Measurements from ENCODE around the gene EIF4E2. TPM values are rescaled to one million over a fixed set of nuclear protein-coding genes. Genes with fewer than 3 reads are reported as not detected.

Gene EIF4E2
- total and polyA plus RNA-seq, 2 experiments from 2014 or later: 76.9 to 122 TPM

DNA sequence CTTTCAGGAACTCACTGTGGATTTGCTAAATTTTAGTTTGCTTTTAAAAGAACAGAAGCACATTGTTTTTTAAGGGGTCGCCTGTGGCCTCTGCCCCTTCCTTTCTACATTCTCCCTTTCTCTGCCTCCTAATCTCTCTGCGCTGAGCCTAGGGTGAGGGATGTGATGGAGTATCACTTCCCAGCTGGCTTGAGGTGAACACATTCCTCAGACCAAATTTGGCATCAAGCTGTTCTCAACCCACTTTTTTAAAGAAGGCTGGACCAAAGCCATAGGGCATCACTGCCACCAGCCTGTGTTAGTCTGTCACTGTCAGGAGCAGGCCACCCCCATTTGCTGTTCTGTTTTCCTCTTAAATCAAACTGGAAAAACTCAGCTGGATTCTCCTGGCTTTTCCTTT lies 27.4 kb downstream of the EIF4E2 start:
- Histone ChIP-seq H3K4me3 (no peak overlapping the region), H3K36me3 (replicated peaks; ENCODE audit: insufficient read depth, low read depth) (no peaks in the 10 kb centered on the region), H4K20me1 (ENCODE audit: insufficient read depth, poor library complexity, severe bottlenecking) (no peaks in the 10 kb centered on the region), H3K27me3 (no peaks in the 10 kb centered on the region), H3K4me1 (ENCODE audit: insufficient read depth) (peaks cover 9% of the 10 kb centered on the region), H3K9me3 (ENCODE audit: low read depth) (no peaks in the 10 kb centered on the region), H3K9me2 (replicated peaks; ENCODE audit: insufficient read depth) (no peaks in the 10 kb centered on the region), H3K79me2 (no peaks in the 10 kb centered on the region), H3K4me2 (no peak overlapping the region), H3K27ac (peak overlapping the region; percentile 13), H2AFZ (no peak overlapping the region)
- DNase-seq (ENCODE audit: low spot score): no peak
- 85% methylated on average over 2 of the region's 2 CpGs for WGBS (ENCODE audit: low lambda C conversion rate, missing lambda C conversion rate)
- no peak for TF ChIP-seq EZH2 (IDR thresholded peaks at IDR 0.05; ENCODE audit: borderline replicate concordance)
- TF ChIP-seq, protein P1, sequence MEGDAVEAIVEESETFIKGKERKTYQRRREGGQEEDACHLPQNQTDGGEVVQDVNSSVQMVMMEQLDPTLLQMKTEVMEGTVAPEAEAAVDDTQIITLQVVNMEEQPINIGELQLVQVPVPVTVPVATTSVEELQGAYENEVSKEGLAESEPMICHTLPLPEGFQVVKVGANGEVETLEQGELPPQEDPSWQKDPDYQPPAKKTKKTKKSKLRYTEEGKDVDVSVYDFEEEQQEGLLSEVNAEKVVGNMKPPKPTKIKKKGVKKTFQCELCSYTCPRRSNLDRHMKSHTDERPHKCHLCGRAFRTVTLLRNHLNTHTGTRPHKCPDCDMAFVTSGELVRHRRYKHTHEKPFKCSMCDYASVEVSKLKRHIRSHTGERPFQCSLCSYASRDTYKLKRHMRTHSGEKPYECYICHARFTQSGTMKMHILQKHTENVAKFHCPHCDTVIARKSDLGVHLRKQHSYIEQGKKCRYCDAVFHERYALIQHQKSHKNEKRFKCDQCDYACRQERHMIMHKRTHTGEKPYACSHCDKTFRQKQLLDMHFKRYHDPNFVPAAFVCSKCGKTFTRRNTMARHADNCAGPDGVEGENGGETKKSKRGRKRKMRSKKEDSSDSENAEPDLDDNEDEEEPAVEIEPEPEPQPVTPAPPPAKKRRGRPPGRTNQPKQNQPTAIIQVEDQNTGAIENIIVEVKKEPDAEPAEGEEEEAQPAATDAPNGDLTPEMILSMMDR (IDR thresholded peaks at IDR 0.05; ENCODE audit: poor library complexity): no peak
- TF ChIP-seq EZH2phosphoT487 (IDR thresholded peaks at IDR 0.05; ENCODE audit: low read depth, severe bottlenecking, unreplicated experiment): no peak

- H3K4me2 ChIP-seq: no peak overlapping the region
- 70% methylated on average over 2 of the region's 2 CpGs for WGBS (ENCODE audit: low lambda C conversion rate, missing lambda C conversion rate)
- no peaks in the 10 kb centered on the region for H3K36me3 ChIP-seq (replicated peaks; ENCODE audit: insufficient read depth, low read depth)
These were observed 28.1 kb downstream of the EIF4E2 start for GRCh38 chr2:232578626-232579025.

DNA sequence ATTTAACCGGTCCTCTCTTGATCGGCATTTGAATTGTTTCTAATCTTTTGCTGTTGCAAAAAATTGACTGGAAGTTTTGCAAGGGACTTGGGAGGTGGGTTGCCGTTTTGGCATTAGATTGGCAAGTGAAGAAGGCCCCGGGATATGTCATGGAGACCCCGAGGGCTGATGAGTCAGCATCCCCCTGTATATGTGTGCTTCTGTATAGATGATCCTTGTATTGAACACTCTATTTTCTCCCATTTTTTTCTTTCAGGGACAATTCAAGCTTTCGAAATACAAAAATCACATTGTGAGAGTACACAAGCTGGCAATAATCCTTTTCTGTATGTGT lies 30.1 kb downstream of the EIF4E2 start:
- Histone ChIP-seq H3K4me2 (no peak overlapping the region), H3K4me3 (no peak overlapping the region), H2AFZ (no peak overlapping the region), H3K9me3 (ENCODE audit: low read depth) (no peaks in the 10 kb centered on the region), H3K36me3 (replicated peaks; ENCODE audit: insufficient read depth, low read depth) (no peaks in the 10 kb centered on the region), H3K27ac (peak overlapping the region; percentile 34), H3K9me2 (replicated peaks; ENCODE audit: insufficient read depth) (no peaks in the 10 kb centered on the region), H3K79me2 (no peaks in the 10 kb centered on the region), H3K4me1 (ENCODE audit: insufficient read depth) (peaks cover 9% of the 10 kb centered on the region), H3K27me3 (no peaks in the 10 kb centered on the region), H4K20me1 (ENCODE audit: insufficient read depth, poor library complexity, severe bottlenecking) (no peaks in the 10 kb centered on the region)
- DNase-seq (ENCODE audit: low spot score): no peak
- TF ChIP-seq EZH2phosphoT487 (IDR thresholded peaks at IDR 0.05; ENCODE audit: low read depth, severe bottlenecking, unreplicated experiment): no peak
- TF ChIP-seq, protein P1 (IDR thresholded peaks at IDR 0.05; ENCODE audit: poor library complexity): no peak
- TF ChIP-seq EZH2 (IDR thresholded peaks at IDR 0.05; ENCODE audit: borderline replicate concordance): no peak
- WGBS (ENCODE audit: low lambda C conversion rate, missing lambda C conversion rate): 82% methylated on average over 6 of the region's 6 CpGs

More at GRCh38 chr2:232578626-232579025, 28.1 kb downstream of the EIF4E2 start:
- TF ChIP-seq EZH2phosphoT487 (IDR thresholded peaks at IDR 0.05; ENCODE audit: low read depth, severe bottlenecking, unreplicated experiment) (no peak), EZH2 (IDR thresholded peaks at IDR 0.05; ENCODE audit: borderline replicate concordance) (no peak)
- TF ChIP-seq, protein P1 (IDR thresholded peaks at IDR 0.05; ENCODE audit: poor library complexity): no peak
- Histone ChIP-seq H3K4me1 (ENCODE audit: insufficient read depth) (peaks cover 9% of the 10 kb centered on the region), H3K9me2 (replicated peaks; ENCODE audit: insufficient read depth) (no peaks in the 10 kb centered on the region), H3K9me3 (ENCODE audit: low read depth) (no peaks in the 10 kb centered on the region), H3K27ac (peak overlapping the region; percentile 13), H4K20me1 (ENCODE audit: insufficient read depth, poor library complexity, severe bottlenecking) (no peaks in the 10 kb centered on the region), H3K27me3 (no peaks in the 10 kb centered on the region), H3K4me3 (no peak overlapping the region), H3K79me2 (no peaks in the 10 kb centered on the region), H2AFZ (no peak overlapping the region)
- no peak for DNase-seq (ENCODE audit: low spot score)

DNA sequence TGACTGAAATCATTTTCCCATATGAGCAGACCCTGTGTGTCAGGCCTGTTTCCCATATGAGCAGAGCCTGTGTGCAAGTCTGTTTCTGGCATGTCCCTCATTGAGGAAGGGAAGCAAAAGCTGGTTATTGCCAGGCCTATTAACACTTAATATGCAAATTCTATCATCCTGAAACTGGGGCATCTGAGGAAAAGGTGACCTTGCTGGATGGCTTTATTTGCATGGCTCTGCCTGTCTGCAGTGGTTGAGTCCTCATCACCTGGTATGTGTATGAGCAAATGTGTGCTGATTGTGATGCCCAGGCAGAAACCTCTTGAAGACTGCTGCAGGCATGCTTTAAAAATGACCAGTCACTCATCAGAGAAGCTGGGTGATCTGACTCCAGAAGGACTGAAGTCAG lies 31.2 kb downstream of the EIF4E2 start:
- Histone ChIP-seq H3K27ac (no peak overlapping the region), H3K9me3 (ENCODE audit: low read depth) (no peaks in the 10 kb centered on the region), H4K20me1 (ENCODE audit: insufficient read depth, poor library complexity, severe bottlenecking) (no peaks in the 10 kb centered on the region), H3K36me3 (replicated peaks; ENCODE audit: insufficient read depth, low read depth) (no peaks in the 10 kb centered on the region), H3K27me3 (no peaks in the 10 kb centered on the region), H2AFZ (no peak overlapping the region), H3K4me2 (no peak overlapping the region), H3K4me1 (ENCODE audit: insufficient read depth) (peaks cover 9% of the 10 kb centered on the region), H3K79me2 (no peaks in the 10 kb centered on the region), H3K9me2 (replicated peaks; ENCODE audit: insufficient read depth) (no peaks in the 10 kb centered on the region), H3K4me3 (no peak overlapping the region)
- no peak for DNase-seq (ENCODE audit: low spot score)
- TF ChIP-seq EZH2phosphoT487 (IDR thresholded peaks at IDR 0.05; ENCODE audit: low read depth, severe bottlenecking, unreplicated experiment) (no peak), EZH2 (IDR thresholded peaks at IDR 0.05; ENCODE audit: borderline replicate concordance) (no peak)
- TF ChIP-seq, protein P1 (IDR thresholded peaks at IDR 0.05; ENCODE audit: poor library complexity): no peak

All from hepatocyte (in vitro differentiated cells).